ENCODE measurements around the gene SGSM2.

DNA sequence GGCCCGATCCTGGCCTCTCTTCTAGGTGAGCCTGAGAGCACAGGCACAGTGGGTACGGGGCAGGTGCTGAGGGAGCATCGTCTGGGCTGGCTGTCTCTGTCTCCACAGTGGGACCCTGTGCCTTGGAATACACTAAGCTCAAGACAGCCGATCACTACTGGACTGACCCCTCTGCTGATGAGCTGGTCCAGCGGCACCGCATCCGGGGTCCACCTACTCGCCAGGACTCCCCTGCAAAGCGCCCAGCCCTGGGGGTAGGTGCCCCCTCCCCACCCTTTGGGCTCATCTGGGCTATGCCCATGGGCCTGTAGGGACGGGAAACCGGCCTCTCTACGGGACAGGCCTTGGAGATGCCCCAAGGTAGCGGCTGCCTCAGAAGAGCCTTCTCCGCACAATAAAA is 25.6 kb downstream of the SGSM2 start:
- TF ChIP-seq, protein P1, sequence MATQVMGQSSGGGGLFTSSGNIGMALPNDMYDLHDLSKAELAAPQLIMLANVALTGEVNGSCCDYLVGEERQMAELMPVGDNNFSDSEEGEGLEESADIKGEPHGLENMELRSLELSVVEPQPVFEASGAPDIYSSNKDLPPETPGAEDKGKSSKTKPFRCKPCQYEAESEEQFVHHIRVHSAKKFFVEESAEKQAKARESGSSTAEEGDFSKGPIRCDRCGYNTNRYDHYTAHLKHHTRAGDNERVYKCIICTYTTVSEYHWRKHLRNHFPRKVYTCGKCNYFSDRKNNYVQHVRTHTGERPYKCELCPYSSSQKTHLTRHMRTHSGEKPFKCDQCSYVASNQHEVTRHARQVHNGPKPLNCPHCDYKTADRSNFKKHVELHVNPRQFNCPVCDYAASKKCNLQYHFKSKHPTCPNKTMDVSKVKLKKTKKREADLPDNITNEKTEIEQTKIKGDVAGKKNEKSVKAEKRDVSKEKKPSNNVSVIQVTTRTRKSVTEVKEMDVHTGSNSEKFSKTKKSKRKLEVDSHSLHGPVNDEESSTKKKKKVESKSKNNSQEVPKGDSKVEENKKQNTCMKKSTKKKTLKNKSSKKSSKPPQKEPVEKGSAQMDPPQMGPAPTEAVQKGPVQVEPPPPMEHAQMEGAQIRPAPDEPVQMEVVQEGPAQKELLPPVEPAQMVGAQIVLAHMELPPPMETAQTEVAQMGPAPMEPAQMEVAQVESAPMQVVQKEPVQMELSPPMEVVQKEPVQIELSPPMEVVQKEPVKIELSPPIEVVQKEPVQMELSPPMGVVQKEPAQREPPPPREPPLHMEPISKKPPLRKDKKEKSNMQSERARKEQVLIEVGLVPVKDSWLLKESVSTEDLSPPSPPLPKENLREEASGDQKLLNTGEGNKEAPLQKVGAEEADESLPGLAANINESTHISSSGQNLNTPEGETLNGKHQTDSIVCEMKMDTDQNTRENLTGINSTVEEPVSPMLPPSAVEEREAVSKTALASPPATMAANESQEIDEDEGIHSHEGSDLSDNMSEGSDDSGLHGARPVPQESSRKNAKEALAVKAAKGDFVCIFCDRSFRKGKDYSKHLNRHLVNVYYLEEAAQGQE (IDR thresholded peaks at IDR 0.05; ENCODE audit: borderline replicate concordance), result no peak
- TF ChIP-seq, protein P2, sequence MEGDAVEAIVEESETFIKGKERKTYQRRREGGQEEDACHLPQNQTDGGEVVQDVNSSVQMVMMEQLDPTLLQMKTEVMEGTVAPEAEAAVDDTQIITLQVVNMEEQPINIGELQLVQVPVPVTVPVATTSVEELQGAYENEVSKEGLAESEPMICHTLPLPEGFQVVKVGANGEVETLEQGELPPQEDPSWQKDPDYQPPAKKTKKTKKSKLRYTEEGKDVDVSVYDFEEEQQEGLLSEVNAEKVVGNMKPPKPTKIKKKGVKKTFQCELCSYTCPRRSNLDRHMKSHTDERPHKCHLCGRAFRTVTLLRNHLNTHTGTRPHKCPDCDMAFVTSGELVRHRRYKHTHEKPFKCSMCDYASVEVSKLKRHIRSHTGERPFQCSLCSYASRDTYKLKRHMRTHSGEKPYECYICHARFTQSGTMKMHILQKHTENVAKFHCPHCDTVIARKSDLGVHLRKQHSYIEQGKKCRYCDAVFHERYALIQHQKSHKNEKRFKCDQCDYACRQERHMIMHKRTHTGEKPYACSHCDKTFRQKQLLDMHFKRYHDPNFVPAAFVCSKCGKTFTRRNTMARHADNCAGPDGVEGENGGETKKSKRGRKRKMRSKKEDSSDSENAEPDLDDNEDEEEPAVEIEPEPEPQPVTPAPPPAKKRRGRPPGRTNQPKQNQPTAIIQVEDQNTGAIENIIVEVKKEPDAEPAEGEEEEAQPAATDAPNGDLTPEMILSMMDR (IDR thresholded peaks at IDR 0.05; ENCODE audit: poor library complexity, severe bottlenecking), result no peak
- TF ChIP-seq RAD21 (conservative IDR thresholded peaks at IDR 0.05) (no peak), SMC3 (conservative IDR thresholded peaks at IDR 0.05; ENCODE audit: poor library complexity) (no peak), EZH2 (IDR thresholded peaks at IDR 0.05; ENCODE audit: borderline replicate concordance, insufficient read depth, low read length, poor library complexity, severe bottlenecking) (no peak), EP300 (conservative IDR thresholded peaks at IDR 0.05; ENCODE audit: poor library complexity, severe bottlenecking) (no peak)
